GM18867 (cell line): ENCODE measurements around the gene DCDC1.

Experiments
- ATAC-seq: cut with Tn5 transposase; IDR thresholded peaks from one replicate; pipeline ENCODE4 v1.9.1; 2021; ENCODE audit warnings: mild to moderate bottlenecking, moderate library complexity; ENCODE audit not compliant: unreplicated experiment

DCDC1 gene

DNA sequence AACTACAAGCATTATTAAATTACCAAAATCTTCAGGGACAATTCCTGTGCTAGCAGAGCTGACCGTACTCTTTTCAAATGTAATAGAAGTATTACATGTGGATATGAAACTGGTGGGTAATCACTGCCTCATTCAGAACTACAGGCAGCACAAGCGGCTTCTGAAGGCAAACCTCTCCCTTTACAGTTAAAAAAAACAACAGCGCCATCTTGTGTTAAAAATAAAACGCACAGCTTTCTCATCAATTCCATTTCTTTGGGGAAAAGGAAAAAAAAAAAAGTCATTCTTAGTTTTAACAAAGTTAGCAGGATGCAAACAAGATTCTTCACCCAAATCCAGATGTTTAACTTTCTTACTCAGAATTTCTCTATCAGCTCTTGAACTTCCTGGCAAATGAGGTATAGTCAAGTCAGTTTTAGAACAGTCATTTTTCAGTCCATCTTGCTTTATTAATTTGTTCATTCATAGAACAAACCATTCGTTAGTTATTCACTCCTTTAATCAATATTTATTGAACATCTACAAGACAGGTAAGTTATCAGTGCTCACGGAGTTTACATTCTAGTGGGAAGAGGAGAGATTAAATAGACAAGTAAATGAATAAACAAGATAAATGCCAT is 451.6 kb downstream of the DCDC1 start:
- ATAC-seq, result peak; percentile 74

DNA sequence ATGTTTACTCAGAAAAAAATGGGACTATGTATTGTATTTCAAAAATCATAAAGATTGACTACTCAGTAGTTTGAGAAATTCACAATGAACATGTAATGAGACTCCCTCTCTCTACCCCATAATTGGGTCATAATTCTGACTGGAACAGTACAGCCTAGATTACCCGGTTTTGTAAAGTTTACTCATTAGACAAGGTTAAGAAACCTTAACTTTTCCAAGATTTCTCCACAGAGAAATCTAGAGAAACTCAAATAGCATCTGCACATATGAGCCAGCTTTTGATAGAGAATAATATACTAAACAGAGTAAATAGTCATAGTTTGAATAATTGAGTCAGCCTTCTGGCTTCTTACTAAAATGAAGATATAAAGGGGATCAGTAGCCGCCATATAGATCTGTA is 452.3 kb downstream of the DCDC1 start:
- no peak for ATAC-seq

DNA sequence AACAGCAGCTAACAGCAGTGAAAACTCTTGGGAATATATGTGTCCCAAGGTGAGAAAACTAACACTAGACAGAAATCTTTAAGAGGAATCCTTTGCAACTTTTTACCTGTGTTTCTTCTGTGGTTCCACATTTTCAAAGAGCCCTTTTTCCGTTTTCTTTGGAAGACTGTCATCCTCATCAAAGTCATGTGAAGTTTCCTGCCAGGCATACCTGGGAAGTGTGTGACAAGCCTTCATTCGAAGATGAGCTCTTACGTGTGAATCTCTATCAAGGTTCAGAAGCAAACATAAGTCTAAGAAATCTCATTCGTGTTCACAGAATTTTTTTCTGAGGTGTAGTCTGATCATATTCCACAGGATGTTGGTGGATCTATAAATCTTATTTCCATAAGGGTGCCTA is 452.8 kb downstream of the DCDC1 start:
- ATAC-seq, result no peak

DNA sequence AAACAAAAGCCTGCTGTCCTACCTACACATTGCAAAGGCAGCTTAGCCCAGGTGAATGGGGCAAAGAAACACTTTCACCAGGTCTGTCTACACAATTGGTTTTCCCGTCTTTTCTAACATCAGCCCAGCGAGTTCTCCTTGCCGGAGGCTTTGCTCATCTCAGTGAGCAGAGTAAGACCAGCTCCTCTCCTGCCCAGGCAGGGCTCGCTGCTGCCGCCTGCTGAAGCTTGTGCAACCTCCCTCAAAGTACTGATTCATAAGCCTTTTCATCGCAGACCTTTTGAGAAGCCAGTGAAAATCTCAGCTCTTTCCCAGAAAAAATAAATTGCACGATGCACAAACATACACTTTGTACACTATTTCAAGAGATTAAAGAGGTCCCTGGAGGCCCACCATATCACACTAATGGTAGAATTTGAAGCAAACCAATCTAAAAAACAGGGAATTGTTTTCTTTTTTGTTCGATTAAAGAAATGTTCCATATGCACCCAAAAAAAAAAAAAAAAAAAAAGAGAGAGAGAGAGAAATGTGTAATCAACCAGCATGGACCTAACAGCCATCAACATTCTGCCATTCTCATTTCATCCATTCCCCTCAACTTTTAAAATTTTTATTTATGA is 455.3 kb downstream of the DCDC1 start:
- peak; percentile 58 for ATAC-seq

DNA sequence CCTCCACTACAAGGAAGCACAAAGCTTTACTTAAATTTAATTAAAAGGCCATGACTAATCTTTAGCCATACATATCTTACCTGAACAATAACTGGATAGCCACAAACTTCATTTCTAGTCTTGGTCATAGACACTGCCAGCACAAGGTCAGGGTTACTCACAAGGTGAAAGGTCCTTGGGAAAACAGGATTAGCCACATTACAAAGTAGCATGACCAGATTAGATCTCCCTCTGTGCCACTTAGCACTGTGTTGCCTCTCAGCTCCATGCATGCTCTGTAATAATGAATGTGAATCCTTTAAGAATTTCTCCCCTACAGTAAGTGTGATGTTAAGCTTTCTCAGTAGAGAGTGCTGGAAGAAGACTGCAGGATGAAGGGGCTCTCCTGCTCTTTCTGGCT is 458.3 kb downstream of the DCDC1 start:
- ATAC-seq, result no peak

DNA sequence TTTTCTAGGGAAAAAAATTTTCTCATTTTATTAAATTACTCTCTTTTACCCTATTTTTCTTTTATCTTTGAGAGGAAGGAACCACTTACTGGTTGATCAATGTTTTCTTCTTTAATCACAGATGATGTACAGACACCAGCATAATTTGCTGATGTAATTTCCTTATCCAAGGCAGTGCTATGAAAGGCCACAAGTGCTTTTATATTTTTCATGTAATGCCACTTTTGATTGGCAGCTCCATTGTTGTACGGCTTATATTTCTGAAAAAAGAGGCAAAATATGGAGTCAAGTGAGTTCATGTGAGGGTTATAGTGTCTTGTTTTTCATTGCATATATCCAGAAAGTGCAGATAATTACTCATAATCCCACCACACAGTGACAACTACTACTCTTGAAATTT is 460.7 kb downstream of the DCDC1 start:
- no peak for ATAC-seq

DNA sequence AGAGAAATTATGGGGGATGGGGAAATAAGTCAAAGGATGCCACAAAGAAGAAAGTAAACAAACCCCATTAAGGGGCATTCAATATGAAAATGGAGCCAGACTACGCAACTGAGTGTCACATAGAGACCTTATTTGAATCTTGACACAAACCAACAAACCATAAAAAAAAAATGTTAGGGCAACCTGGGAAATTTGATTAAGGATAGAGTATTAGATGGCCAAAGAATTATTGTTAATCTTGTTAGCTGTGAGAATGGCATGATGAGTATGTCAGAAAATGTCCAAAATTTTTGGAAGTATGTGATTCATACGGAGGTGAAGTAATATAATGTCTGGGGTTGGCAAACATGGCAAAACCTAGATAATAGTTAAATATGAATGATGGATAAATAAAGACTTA is 461.3 kb downstream of the DCDC1 start:
- ATAC-seq, result no peak

DNA sequence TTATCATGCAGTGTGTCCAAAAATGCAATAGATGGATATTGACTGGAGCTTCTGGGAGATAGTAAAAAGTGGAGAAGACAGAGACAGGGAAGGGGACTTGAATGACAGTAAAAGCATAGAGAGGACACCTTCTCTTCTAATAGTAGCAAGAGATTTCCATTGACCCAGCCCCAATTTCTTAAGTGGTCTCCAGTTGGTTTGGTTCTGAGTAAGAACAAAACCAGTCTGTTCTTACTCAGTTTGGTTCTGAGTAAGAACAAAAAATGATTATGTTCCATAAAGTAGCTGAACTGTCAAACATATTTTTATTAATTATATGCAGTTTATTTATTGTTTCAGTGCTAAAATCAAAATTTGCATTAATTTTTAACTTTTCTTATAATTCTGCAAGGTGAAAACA is 466.6 kb downstream of the DCDC1 start:
- no peak for ATAC-seq

DNA sequence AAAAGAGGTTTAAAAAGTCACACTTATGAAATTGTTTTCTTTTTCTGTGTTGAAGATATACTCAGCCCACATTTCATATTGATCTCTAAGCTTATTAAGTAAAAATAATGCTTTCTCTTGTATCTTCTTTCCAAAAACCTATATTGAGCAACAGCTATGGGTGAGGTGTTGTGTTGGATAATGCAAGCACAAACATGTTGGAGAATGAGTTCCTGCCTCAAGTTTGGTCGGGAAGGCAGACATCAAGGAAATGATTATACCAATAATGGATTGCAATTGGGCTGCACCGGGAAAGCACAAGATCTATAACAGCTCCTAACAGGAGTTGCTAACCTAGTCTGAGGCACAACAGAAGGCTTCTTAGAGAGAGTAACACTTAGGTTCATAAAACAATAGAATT is 474.5 kb downstream of the DCDC1 start:
- no peak for ATAC-seq

DNA sequence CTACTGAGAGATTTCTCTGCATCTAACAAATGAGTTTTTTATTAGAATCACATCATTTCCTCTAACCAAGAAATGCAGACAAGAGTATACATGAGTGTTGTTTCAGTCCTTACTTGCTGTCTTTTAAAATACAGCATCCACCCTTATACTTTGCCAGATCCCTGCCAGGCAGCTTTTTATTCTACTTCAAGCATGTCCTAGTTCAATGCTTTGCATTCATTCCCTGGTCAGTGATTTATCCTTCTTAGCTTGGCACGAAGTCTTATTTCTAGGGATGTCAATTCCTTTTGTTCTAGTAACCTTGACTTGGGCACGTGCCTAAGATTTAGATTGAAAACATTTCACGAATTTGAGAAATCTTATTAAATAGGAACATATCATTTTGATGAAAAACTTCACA is 476.2 kb downstream of the DCDC1 start:
- no peak for ATAC-seq

DNA sequence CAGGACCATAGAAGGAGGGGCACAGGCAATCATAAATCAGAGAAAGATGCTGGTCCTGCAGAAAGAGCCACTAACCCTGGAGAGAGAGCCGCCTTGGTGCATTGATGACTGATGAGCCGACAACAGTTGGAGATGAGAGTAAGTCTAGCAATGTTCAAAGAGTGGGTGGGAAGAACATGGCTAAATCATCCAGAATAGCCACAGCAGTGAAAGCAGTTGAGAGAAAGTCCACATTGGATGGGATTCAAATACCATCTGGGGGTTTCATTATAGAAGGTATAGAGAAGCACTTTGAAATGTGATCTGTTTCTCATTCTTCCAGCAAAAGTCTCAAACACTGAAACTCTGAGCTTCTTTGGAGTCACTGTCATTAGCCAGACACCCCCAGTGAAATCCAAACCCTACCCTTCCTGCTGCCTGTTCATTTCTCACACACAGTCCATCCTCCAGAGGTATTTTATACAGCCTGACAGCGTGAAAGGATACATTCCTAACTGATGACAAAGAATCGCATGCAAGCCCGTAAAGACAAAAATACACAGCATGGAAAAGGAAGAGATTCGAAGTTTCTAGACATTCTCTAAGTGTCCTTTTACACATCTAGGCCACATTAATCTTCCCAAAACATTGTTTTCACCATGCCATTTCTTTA is 480.3 kb downstream of the DCDC1 start:
- ATAC-seq, result no peak

DNA sequence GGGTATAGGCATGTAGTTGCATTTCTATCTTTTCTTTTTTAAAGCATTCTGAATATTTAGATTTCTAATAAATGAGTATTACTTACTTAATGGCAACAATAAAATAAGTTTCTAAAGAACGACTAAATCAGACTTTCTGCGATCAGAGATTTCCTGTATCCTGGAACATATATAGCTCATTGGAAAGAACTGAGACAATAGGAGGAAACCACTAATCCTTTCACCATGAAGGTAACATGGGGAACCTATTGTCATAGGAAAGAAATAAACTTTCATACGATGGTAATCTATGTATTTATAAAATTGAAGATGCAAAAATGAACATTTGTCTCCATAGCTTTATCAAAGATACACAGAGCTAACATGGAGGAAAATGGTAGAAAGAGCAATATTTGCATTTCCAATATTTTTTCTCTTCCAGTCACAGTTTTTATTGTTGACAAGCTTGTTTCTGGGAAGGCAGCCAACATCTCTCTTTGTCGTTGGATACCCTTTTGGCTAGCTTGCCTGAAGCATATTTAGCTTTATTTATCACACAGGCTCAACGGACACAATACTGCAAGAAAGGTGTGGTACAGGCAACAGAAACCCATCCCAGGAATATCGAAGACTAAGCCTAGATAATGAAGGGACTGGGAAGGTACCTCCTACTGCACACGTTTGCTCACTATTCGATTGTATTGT is 490.1 kb downstream of the DCDC1 start:
- no peak for ATAC-seq

DNA sequence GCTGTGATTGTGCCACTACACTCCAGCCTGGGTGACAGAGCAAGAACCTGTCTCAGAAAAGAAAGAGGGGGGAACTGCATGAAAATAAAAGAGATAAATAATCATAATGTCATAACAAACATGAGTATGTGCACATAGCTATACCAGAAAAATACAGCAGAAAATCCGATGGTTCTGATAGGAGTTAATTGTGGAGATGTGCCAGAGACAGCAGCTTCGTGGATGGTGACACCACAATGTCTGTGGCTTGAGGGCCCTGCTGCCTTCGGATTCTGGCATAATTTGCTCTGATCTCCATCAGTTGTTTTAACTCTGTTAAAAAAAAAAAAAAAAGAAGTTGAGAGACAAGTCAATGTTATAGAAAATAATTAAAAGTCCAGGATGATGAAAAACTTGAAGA is 491.1 kb downstream of the DCDC1 start:
- ATAC-seq, result no peak

DNA sequence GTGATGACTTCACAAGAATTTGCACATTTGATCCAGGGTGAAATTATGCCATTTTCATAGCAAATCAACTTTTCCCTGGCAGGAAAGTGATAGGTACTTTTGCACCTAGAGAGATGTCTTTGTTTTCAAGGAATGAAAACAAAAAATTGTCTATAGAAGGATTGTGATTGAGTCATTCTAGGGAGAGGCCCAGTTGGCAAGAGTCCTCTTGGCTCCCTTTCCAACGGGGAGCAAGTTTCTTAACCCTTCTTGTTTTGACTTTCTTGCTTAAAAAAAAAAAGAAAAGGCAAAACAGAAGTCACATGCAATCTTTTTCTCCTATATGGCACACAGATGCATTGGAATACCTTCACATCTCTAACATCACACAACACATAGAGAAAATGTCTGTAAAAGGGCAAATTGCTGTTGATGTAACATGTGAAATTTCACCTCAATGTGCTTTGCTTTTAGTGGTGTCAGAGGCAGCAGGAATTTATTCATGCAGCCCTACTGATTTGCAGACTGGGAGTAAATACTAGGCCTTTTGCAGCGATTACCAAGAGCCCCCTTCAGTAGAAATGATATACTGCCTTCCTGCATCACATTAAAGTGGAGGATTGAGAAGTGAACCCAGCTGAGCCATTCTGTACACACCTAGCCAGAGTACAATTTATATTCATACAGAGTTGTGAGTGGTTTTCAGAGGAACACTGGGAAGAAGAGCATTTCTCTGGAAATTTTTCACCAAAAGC is 492.7 kb downstream of the DCDC1 start:
- ATAC-seq, result no peak

DNA sequence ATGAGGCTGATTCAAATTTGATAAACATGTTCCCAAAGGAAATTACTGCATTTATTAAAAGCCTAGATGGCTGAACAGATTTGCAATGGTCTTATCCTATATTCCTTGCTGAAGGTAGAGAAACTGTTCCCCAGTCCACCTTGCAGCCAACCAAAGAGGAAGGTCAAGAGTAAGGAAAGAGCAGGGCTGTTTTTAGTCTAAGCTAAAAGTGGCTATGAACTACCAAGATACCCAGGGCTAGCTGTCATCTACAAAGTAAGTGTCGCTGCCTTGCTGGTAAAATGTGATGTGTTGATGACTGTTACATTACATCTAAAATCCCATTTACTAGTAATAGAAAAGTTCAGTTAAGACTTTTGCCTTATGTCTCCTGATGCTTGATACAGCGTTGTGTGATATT is 493.3 kb downstream of the DCDC1 start:
- ATAC-seq, result no peak

DNA sequence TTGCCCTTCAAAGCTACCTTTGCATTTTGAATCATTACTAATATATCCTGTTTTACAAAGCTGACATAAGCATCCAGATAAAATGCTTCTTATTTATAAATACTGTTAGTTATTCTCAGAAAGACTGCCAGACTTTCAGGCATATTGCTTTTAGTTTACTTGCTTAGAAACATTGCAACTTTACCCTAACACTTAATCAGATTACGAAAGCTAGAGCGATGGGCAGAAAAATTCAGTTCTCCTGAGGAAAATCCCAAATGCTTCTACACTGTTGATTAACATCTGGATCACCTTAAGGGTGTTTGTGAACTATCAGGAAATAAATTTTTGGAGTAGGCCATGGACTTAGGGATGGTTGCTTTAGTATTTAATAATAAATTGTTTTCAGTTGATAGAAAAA is 493.7 kb downstream of the DCDC1 start:
- ATAC-seq, result no peak

DNA sequence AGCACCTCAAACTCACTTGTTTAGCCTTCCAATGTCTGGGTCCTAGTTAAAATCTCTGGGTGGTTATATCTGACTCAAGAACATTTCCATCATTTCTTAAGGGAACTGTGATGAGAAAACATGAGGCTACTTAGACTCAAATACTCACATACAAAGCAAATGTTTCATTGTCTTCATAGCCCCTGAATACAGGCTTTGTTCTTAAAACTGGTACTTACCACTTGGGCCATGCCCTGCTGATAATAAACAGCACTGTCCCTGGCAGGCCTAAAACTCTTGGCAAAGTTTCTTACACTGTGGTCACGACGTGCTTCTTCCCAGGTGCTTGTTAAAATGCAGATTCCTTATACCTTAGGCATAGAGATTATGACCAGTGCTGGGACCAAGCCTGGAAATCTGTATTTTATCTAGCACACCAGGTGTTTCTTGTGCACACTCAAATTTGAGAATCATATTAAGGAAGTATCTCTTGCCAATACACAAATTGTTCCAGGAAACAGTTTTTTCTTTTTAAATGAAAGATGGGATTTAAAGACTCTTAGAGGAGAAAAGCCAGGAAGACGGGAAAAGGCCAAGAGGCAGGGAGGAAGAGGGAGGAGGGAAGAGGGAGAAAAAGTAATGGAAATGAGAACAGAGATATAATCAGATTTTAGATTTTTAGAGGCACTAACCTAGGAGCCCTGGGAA is 495.5 kb downstream of the DCDC1 start:
- ATAC-seq, result no peak

DNA sequence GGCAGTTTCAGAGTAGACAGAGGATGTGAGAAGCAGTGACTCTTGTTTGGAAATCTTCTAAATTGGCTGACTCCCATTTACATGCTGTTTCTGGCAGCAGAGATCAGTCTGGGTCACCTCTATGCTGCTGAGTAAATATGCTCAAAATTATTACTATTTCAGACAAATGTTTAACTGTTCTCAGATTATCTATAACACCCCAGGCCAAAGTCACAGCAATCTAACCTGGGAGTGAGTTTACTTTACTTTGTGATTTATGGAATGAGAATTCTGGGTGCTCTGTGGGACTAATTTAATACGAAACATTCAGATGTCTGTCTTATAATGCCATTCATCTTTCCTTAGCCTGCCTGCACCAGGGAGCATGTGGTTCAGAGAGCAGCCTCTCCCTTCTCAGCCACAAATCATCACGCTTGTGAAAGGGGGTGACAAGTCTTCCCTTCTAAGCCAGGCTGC is 500.9 kb downstream of the DCDC1 start:
- ATAC-seq, result no peak

DNA sequence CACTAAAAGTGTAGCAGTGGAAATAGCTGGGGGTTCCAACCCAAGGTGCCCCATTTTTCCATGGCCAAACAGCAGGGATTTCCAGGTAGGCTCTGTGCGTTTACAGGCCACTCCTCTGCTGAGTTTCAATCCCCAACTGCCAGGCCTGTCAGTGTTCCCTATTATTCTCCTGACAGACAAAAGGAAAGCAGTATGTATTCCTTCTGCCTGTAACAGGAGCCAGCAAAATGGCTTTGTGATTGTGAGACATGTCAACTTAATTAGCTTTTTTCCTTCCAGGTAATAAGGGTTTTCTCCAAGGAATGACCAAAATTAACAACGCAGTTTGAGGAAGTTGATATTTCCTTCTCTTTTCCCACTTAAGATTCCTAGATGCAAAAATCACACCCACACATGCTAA is 506.3 kb downstream of the DCDC1 start:
- ATAC-seq, result no peak

DNA sequence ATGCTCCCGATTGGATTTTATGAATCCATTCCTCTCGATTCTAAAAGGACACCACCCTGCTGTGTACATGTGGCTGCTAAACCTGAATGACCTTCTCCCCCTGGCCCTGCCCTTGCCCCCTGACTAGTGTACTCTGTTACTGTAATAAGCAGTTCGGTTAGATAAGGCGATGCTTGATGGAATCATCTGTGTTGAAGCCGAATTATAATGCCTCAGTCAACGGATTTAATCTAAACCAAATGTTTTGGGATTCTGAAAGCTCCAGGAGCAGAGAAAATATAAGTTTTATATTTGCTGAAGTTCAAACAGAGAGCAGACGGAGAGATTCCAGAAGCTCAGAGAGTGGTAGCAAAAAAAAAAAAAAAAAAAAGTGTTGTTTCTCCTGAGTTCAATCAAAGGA is 508.0 kb downstream of the DCDC1 start:
- no peak for ATAC-seq

DNA sequence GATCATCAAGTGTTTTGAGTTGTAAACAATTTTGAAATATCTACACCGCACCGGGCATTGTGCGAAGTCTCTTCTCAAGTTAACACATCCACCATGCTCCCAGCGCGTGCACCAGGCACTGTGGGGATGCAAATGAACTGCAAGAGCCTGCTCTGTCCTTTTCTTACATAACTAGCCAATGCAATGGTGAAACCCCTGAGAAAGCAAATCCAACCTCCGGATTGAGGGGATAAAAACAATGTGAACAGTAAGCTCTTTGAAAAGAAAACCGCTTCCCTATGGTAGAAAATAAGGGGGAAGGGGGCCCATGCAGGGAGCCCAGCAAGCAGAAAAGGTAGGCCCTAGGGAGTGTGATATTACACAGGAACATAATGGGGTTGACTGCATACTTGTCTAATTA is 508.5 kb downstream of the DCDC1 start:
- ATAC-seq, result no peak
